K562 (cell line): ENCODE results near the gene VGLL4. TPM values are rescaled to one million over a fixed set of nuclear protein-coding genes. Genes with fewer than 3 reads are reported as not detected.
"Not testable (repeated sequence)": the region's sequence is repeated elsewhere in the genome, so short reads cannot be mapped to it uniquely, and the experiment has no call there.

Source experiments
- ATAC-seq: fragments of 200-7000 bp; cut with Tn5 transposase; 3 replicates; pipeline ENCODE4 v1.9.1; 2020; ENCODE audit warnings: moderate library complexity
- BruUV-seq: library from RNA; stranded (reverse); fragments of 400-500 nt; replicated peaks from 2 replicates; lab custom pipeline; 2021; lab: Mats Ljungman, UMichigan
- CTCF ChIA-PET: fragments of 300-600 bp; formaldehyde crosslinking; extraction: SDS; loops from one replicate; lab custom pipeline; 2021; ENCODE audit warnings: low intra/inter-chr PET ratio; lab: Yijun Ruan, JAX
- POLR2A ChIA-PET: fragments of 300-600, 350-650 bp; sonication (Branson Sonifier 250); formaldehyde crosslinking; extraction: SDS; loops from one replicate; lab custom pipeline; 2021; ENCODE audit warnings: antibody characterized with exemption, inconsistent platforms; lab: Yijun Ruan, JAX
- DNase-seq, 4 experiments: peaks; one replicate each; pipeline versions ENCODE4 v3.0.0 to v3.0.0-alpha.2; 2011 to 2018; ENCODE audit warnings: low spot score in 3 of 4, mixed read lengths in 3 of 4; ENCODE audit errors: extremely low read depth in 1 of 4
- FAIRE-seq: peaks from 2 replicates; lab custom pipeline; 2011; peaks lifted over from hg19 to GRCh38; lab: Jason Lieb, UNC
- H2AFZ ChIP-seq: 2 replicates; pipeline ENCODE4 v1.6.0; 2011; ENCODE audit warnings: low read depth, low read length, control low read depth, inconsistent platforms
- H3K27ac ChIP-seq: fragments of 200-600 bp; 3 replicates; pipeline ENCODE4 v1.8.0; 2011; ENCODE audit warnings: low read depth, mild to moderate bottlenecking, control low read depth, inconsistent platforms, low read length, moderate library complexity, mixed read lengths; ENCODE audit errors: extremely low read depth
- H3K27me3 ChIP-seq, 2 experiments: fragments of 300-600 bp in 1 of 2; 2 replicates in 1 of 2; 3 replicates in 1 of 2; pipeline versions ENCODE4 v1.6.0 to v1.8.0; 2011; ENCODE audit warnings: inconsistent platforms in 2 of 2, low read length in 2 of 2, mild to moderate bottlenecking in 1 of 2, mixed read lengths in 1 of 2, moderate library complexity in 1 of 2; ENCODE audit not compliant: control insufficient read depth in 2 of 2, insufficient read depth in 2 of 2
- H3K36me3 ChIP-seq: fragments of 300-600 bp; 3 replicates; pipeline ENCODE4 v1.8.0; 2011; ENCODE audit warnings: mild to moderate bottlenecking, low read length, inconsistent platforms; ENCODE audit not compliant: control insufficient read depth, insufficient read depth
- H3K4me1 ChIP-seq, 2 experiments: fragments of 200-600 bp in 1 of 2; replicated peaks in 1 of 2; 2 replicates in 1 of 2; 3 replicates in 1 of 2; pipeline versions ENCODE4 v1.5.1 to v1.8.0; 2011; ENCODE audit warnings: inconsistent platforms in 2 of 2, low read length in 2 of 2, mild to moderate bottlenecking in 1 of 2, mixed read lengths in 1 of 2, moderate library complexity in 1 of 2; ENCODE audit not compliant: control insufficient read depth in 2 of 2, insufficient read depth in 2 of 2
- H3K4me2 ChIP-seq: 2 replicates; pipeline ENCODE4 v1.6.1; 2011; ENCODE audit warnings: low read length, control low read depth, inconsistent platforms, mixed read lengths; ENCODE audit not compliant: insufficient read depth
- H3K4me3 ChIP-seq: fragments of 200-600 bp; sonication (generic), shearing (Covaris generic); 2 replicates; pipeline ENCODE4 v1.5.1; 2016; ENCODE audit warnings: control low read depth, inconsistent platforms
- H3K79me2 ChIP-seq: fragments of 200-600 bp; 3 replicates; pipeline ENCODE4 v1.8.0; 2011; ENCODE audit warnings: low read length, inconsistent platforms; ENCODE audit not compliant: control insufficient read depth, insufficient read depth
- H3K9ac ChIP-seq, 2 experiments: 2 replicates each; pipeline versions ENCODE4 v1.6.0 to v1.6.1; 2011; ENCODE audit warnings: low read depth in 2 of 2, low read length in 2 of 2, control low read depth in 1 of 2, inconsistent platforms in 1 of 2, mild to moderate bottlenecking in 1 of 2, mixed read lengths in 1 of 2; ENCODE audit not compliant: insufficient read depth in 1 of 2
- H3K9me1 ChIP-seq: one replicate; pipeline ENCODE4 v1.6.0; 2011; ENCODE audit warnings: inconsistent platforms, mild to moderate bottlenecking, low read length, moderate library complexity; ENCODE audit not compliant: control insufficient read depth, insufficient read depth
- H3K9me3 ChIP-seq: replicated peaks from 2 replicates; pipeline ENCODE4 v1.5.1; 2011; ENCODE audit warnings: low read depth, low read length, inconsistent platforms; ENCODE audit not compliant: control insufficient read depth, insufficient read depth
- H4K20me1 ChIP-seq: replicated peaks from 2 replicates; pipeline ENCODE4 v1.6.1; 2011; ENCODE audit warnings: low read length, inconsistent platforms, mixed read lengths; ENCODE audit not compliant: control insufficient read depth, insufficient read depth
- BRCA1 ChIP-seq, 2 experiments: fragments of 450-650 bp in 1 of 2; sonication (generic) in 1 of 2; formaldehyde crosslinking in 1 of 2; IDR thresholded peaks; 2 replicates each; pipeline versions ENCODE4 v1.5.0 to v1.6.1; 2017 to 2020; ENCODE audit warnings: mild to moderate bottlenecking in 1 of 2, missing genetic modification reagents in 1 of 2
- SAFB ChIP-seq: fragments of 200-400 bp; formaldehyde crosslinking; IDR thresholded peaks from 2 replicates; pipeline ENCODE4 v1.6.1; 2017; ENCODE audit warnings: low read depth, low read length, borderline replicate concordance
- TAL1 ChIP-seq: fragments of 450-650 bp; IDR thresholded peaks from 2 replicates; pipeline ENCODE4 v1.6.1; 2016; ENCODE audit warnings: mild to moderate bottlenecking
- ZFP36 ChIP-seq: fragments of 150-350 bp; IDR thresholded peaks from 2 replicates; pipeline ENCODE4 v1.6.1; 2018; ENCODE audit warnings: low read length, low read depth; ENCODE audit not compliant: partially characterized antibody
- ZZZ3 ChIP-seq: fragments of 450-650 bp; IDR thresholded peaks from 2 replicates; pipeline ENCODE4 v1.6.1; 2016; ENCODE audit warnings: antibody characterized with exemption, mild to moderate bottlenecking, moderate library complexity
- WGBS: fragments of 100-300 bp; shearing (Covaris generic); methylation state at CpG from one replicate; pipeline ENCODE4 v1.1.6; 2016; ENCODE audit warnings: low coverage, mixed read lengths; ENCODE audit not compliant: insufficient coverage; ENCODE audit errors: missing lambda C conversion rate; 5-methylcytosine and 5-hydroxymethylcytosine counted together
- in situ Hi-C: fragments of 300-500 bp; cut with MboI; formaldehyde crosslinking; loops from 4 replicates; pipeline ENCODE4 v1.15.0; 2018; ENCODE audit warnings: inconsistent platforms, mixed read lengths
- intact Hi-C: fragments of 100-400 bp; cut with micrococcal nuclease; formaldehyde crosslinking; loops from 2 replicates; pipeline ENCODE4 v1.14.2; 2022
- polyA plus RNA-seq, 8 experiments: library from polyadenylated mRNA; depleted of rRNA in 4 of 8; stranded (reverse) in 5 of 8; unstranded in 3 of 8; fragments of >200 nt; fragmentation: Nextera tagmentation in 2 of 8; fragmentation: Illumina TruSeq in 1 of 8; extraction: Ambion mirVana in 2 of 8; extraction: Trizol in 1 of 8; gene quantifications; 2 replicates each; pipeline versions ENCODE4 v1.2.1 to v1.2.3, GENCODE V29; 2011 to 2014; ENCODE audit warnings: inconsistent platforms in 1 of 8, missing spikeins in 1 of 8
- total RNA-seq, 7 experiments: library from RNA; depleted of rRNA in 6 of 7; stranded (reverse); fragments of >200 nt in 6 of 7; fragmentation: Illumina TruSeq in 2 of 7; extraction: Trizol in 2 of 7; gene quantifications; 2 replicates each; pipeline versions ENCODE4 v1.2.1 to v1.2.3, GENCODE V29; 2011 to 2021; ENCODE audit warnings: low replicate concordance in 1 of 7
- TF ChIP-seq, protein P1 (sequence below): fragments of 250-450 bp; sonication (Bioruptor Pico); IDR thresholded peaks from 2 replicates; pipeline ENCODE4 v1.5.0; 2021; ENCODE audit warnings: mild to moderate bottlenecking, moderate library complexity

VGLL4 gene
- total and polyA plus RNA-seq, 9 of the 15 experiments (the other 6 are each of a cell fraction or from before 2014, with no cell fraction given), result 0.27 to 10.9 (median 8.6) TPM

DNA sequence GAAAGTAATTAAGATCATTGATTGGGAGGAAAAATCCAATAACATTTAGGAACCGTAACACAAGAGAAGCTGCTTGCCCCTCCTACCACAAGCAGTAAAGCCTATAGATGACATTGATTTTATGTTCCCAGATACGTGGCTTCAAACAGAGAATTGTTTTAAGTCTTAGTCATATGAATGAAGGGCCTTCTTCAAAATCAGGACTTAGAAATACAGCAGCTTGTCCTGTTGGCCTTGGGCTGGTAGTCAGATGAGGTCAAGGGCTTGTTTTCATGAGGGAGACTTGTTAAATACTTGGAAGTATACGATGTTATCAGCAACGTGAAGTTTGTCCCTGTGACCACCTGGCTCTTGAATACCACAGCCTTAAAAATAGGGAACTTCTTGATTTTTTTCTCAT, 114.4 kb downstream of the VGLL4 start (continued):
- TF ChIP-seq ZFP36 (no peak), TAL1 (no peak), BRCA1 (IDR thresholded peaks at IDR 0.05) (no peak), BRCA1 (CRISPR knock-in tag; IDR thresholded peaks at IDR 0.05) (no peak), ZZZ3 (no peak), SAFB (no peak)
- TF ChIP-seq, protein P1, sequence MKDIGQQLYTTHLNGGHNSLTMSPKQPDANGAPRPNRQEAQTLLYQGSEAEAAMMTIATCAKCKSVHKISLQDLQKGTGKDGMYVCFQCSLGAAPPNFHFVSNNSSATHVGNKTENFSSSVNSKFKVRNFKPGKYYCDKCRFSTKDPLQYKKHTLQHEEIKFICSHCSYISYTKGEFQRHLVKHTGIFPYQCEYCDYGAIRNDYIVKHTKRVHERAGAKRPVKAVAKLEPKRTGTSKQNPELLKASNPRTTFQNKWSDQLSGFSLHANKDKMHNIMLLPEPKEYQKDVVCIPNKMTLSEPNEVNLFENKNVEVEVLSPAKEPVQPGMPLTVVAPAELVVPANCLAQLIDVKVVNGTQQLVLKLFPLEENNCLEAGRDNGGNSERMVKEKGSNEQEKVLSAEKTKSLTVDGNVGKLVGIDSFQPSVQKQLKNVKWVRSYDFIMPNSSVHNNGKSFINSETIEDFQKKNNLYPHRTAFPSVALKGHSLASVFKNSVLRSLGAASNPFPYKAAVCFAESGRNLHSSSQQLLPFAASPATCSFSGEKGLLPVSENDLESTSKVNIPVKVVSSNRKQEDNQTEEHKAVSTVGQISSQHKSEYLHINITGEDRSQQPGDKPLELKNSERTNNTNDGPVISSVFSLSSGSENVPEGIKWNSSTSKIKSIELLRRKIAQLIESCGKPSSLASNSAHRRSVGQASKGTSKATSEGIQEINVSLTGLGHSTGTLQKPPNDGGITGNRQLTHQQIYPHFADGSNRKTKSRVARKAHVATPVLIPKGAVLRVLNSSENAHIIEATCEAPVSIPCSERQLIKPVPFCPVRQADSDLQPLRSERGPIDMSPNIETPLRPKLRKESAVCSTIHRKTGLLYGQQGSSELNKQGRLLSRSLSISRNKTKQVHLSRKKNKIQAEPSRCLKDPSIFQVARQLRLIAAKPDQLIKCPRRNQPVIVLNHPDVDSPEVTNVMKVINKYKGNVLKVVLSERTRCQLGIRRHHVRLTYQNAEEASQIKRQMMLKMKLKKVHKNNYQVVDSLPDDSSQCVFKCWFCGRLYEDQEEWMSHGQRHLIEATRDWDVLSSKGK (CRISPR knock-in tag), result no peak

DNA sequence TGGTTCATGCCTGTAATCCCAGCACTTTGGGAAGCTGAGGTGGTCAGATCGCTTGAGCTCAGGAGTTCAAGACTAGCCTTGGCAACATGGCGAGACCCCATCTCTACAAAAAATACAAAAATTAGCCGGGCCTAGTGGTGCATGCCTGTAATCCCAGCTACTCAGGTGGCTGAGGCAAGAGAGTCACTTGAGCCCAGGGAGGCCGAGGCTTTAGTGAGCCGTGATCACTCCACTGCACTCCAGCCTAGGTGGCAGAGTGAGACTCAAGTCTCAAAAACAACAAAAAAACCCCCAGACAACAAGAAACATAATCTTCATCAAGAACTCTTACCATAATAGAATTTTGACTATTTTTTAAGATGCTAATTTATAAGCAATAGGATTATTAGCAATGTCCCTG, 117.6 kb downstream of the VGLL4 start:
- H3K4me2 ChIP-seq, H3K27me3 ChIP-seq, H3K4me3 ChIP-seq, H4K20me1 ChIP-seq, H2AFZ ChIP-seq, H3K36me3 ChIP-seq, CTCF ChIA-PET, in situ Hi-C loops, H3K27ac ChIP-seq, intact Hi-C loops, BruUV-seq, DNase-seq, FAIRE-seq, H3K79me2 ChIP-seq, H3K9ac ChIP-seq, H3K4me1 ChIP-seq, H3K9me1 ChIP-seq, ATAC-seq, POLR2A ChIA-PET, H3K9me3 ChIP-seq: not testable (repeated sequence)
- 70% methylated on average over 5 of the region's 5 CpGs for WGBS
